Activated CD4-positive, alpha-beta T cell treated with anti-CD3 and anti-CD28 coated beads, Interleukin-2, Interleukin-6, amounts not matched to agents 100 ng/mL and 50 ng/mL, durations not matched to agents 16 hours and 8 hours (primary cell): ENCODE measurements around the gene ZNF414.

ENCODE experiments used
- DNase-seq: peaks from one replicate; pipeline ENCODE4 v3.0.0-alpha.2; 2020

ZNF414 gene

GRCh38 chr19:8461891-8462290 lies 52.1 kb downstream of the ZNF414 start:
- no peak for DNase-seq

DNA sequence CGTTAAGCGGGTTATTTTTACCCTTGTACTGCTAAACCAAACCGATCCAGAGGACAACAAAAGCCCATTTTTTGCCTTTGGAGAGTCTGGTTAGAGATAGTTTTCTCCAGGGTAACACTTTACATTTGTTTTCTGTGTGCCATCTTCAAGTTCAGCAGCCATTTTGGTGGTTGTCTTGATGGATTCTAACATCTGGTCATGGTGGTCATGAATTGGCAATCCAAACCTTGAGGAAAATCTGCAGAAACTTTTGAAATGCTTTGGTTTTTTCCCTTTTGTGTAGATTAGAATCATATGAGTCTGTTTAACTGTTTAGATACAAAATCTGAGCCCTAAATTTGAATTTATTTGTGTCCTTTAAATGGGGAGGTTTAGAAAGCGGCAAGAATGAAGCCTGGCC lies 52.6 kb downstream of the ZNF414 start:
- DNase-seq: no peak

- no peak for DNase-seq
Measured at GRCh38 chr19:8460516-8461298, 53.3 kb downstream of the ZNF414 start.
